Endothelial cell of umbilical vein (primary cell): ENCODE data around the gene MSH6.

Experiments
- CTCF ChIP-seq, 2 donors: IDR thresholded peaks; 1 replicate in 1 of 2; 2 replicates in 1 of 2; pipeline ENCODE4 v1.5.1; 2011; ENCODE audit warnings: low read length in 2 of 2, mild to moderate bottlenecking in 2 of 2, moderate library complexity in 2 of 2, control low read depth in 1 of 2, inconsistent platforms in 1 of 2, low read depth in 1 of 2; ENCODE audit not compliant: insufficient read depth in 1 of 2; ENCODE audit errors: extremely low read depth in 1 of 2
- EZH2 ChIP-seq: IDR thresholded peaks from 2 replicates; pipeline ENCODE4 v1.6.1; 2012; ENCODE audit warnings: borderline replicate concordance, low read depth, mild to moderate bottlenecking, moderate library complexity, low read length, inconsistent platforms; ENCODE audit not compliant: severe bottlenecking
- FOS ChIP-seq: IDR thresholded peaks from 2 replicates; pipeline ENCODE4 v1.6.1; 2011; ENCODE audit warnings: mild to moderate bottlenecking, low read length, moderate library complexity, borderline replicate concordance; ENCODE audit not compliant: insufficient read depth
- GATA2 ChIP-seq: IDR thresholded peaks from 2 replicates; pipeline ENCODE4 v1.7.0; 2011; ENCODE audit warnings: low read depth, mild to moderate bottlenecking, moderate library complexity, mixed read lengths, low read length; ENCODE audit not compliant: insufficient read length, insufficient read depth
- JUN ChIP-seq: IDR thresholded peaks from 2 replicates; pipeline ENCODE4 v1.6.1; 2011; ENCODE audit warnings: borderline replicate concordance, low read depth; ENCODE audit not compliant: insufficient read length, insufficient read depth
- MAX ChIP-seq: IDR thresholded peaks from 2 replicates; pipeline ENCODE4 v1.6.1; 2011; ENCODE audit not compliant: insufficient read depth, insufficient read length
- MYC ChIP-seq: IDR thresholded peaks from one replicate; pipeline ENCODE4 v1.6.1; 2011; ENCODE audit warnings: mild to moderate bottlenecking, low read depth, low read length
- POLR2A ChIP-seq: IDR thresholded peaks from 2 replicates; pipeline ENCODE4 v1.6.1; 2012; ENCODE audit warnings: low read depth, mild to moderate bottlenecking, control low read depth, low read length
- POLR2AphosphoS5 ChIP-seq: IDR thresholded peaks from 2 replicates; pipeline ENCODE4 v1.6.1; 2012; ENCODE audit warnings: low read depth, mild to moderate bottlenecking, control low read depth, low read length, moderate library complexity; ENCODE audit not compliant: insufficient read depth

GRCh38 chr2:47774567-47774966 is 8.4 kb upstream of the MSH6 start:
- TF ChIP-seq MYC = no peak
- no peak for TF ChIP-seq POLR2AphosphoS5
- TF ChIP-seq CTCF (IDR thresholded peaks at IDR 0.05; ENCODE audit: extremely low read depth in 1 of 2, insufficient read depth in 1 of 2, low read depth in 1 of 2, low read length in 2 of 2) = no peak
- TF ChIP-seq POLR2A = no peak
- no peak for TF ChIP-seq GATA2
- TF ChIP-seq MAX = no peak
- no peak for TF ChIP-seq EZH2
- TF ChIP-seq JUN = no peak
- TF ChIP-seq FOS = no peak
